ENCODE results near the gene ENOSF1.

DNA sequence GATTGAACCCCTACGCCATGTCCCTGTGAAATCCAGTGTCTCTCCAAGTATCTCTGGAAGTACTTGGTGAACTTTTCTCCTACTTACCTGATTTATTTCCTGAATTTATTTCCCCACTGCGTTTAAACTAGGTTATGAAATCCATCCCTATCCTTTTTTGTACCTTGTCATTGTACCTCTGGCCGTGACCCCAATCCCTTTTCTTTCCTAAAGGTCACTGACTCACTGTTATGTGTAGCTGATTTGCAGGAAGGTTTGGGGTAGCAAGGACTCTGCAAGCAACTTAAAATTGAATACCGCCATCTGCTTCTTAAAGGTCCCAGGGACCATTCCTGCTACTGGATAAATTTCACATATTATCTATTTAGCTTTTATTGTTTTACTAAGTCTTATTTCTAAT, 4.6 kb upstream of the ENOSF1 start:
- TF ChIP-seq, protein P1, sequence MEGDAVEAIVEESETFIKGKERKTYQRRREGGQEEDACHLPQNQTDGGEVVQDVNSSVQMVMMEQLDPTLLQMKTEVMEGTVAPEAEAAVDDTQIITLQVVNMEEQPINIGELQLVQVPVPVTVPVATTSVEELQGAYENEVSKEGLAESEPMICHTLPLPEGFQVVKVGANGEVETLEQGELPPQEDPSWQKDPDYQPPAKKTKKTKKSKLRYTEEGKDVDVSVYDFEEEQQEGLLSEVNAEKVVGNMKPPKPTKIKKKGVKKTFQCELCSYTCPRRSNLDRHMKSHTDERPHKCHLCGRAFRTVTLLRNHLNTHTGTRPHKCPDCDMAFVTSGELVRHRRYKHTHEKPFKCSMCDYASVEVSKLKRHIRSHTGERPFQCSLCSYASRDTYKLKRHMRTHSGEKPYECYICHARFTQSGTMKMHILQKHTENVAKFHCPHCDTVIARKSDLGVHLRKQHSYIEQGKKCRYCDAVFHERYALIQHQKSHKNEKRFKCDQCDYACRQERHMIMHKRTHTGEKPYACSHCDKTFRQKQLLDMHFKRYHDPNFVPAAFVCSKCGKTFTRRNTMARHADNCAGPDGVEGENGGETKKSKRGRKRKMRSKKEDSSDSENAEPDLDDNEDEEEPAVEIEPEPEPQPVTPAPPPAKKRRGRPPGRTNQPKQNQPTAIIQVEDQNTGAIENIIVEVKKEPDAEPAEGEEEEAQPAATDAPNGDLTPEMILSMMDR (IDR thresholded peaks at IDR 0.05; ENCODE audit: insufficient read depth, low read length, poor library complexity, severe bottlenecking), result no peak
- TF ChIP-seq EZH2phosphoT487 (conservative IDR thresholded peaks at IDR 0.05; ENCODE audit: low read length), result no peak

All from SU-DHL-6 (cell line).